Astrocyte (in vitro differentiated cells and primary cell): ENCODE measurements around the gene RNH1. TPM values are rescaled to one million over a fixed set of nuclear protein-coding genes. Genes with fewer than 3 reads are reported as not detected.

ENCODE experiments used
- DNase-seq: peaks from one replicate; pipeline ENCODE4 v3.0.0-alpha.2; 2010; ENCODE audit warnings: low read depth
- FAIRE-seq: peaks from 2 replicates; lab custom pipeline; 2011; peaks lifted over from hg19 to GRCh38; lab: Jason Lieb, UNC
- H2AFZ ChIP-seq: 2 replicates; pipeline ENCODE4 v1.6.0; 2012; ENCODE audit warnings: low read depth, low read length, inconsistent platforms
- H3K27ac ChIP-seq: 2 replicates; pipeline ENCODE4 v1.5.1; 2011; ENCODE audit warnings: low read depth, low read length, inconsistent platforms
- H3K27me3 ChIP-seq: 2 replicates; pipeline ENCODE4 v1.6.0; 2011; ENCODE audit warnings: low read length, inconsistent platforms; ENCODE audit not compliant: insufficient read depth
- H3K36me3 ChIP-seq: 2 replicates; pipeline ENCODE4 v1.5.1; 2011; ENCODE audit warnings: low read length, inconsistent platforms; ENCODE audit not compliant: insufficient read depth
- H3K4me1 ChIP-seq: 2 replicates; pipeline ENCODE4 v1.5.1; 2011; ENCODE audit warnings: low read length, inconsistent platforms; ENCODE audit not compliant: insufficient read depth
- H3K4me2 ChIP-seq: 2 replicates; pipeline ENCODE4 v1.6.0; 2012; ENCODE audit warnings: low read length, inconsistent platforms
- H3K4me3 ChIP-seq: 2 replicates; pipeline ENCODE4 v1.5.1; 2011; ENCODE audit warnings: low read depth, mild to moderate bottlenecking, low read length, inconsistent platforms; ENCODE audit not compliant: insufficient read depth
- H3K79me2 ChIP-seq: 2 replicates; pipeline ENCODE4 v1.6.0; 2012; ENCODE audit warnings: mild to moderate bottlenecking, low read length, inconsistent platforms; ENCODE audit not compliant: insufficient read depth
- H3K9ac ChIP-seq: 2 replicates; pipeline ENCODE4 v1.6.0; 2012; ENCODE audit warnings: mild to moderate bottlenecking, low read length, inconsistent platforms
- H3K9me3 ChIP-seq: 2 replicates; pipeline ENCODE4 v1.5.1; 2012; ENCODE audit warnings: low read depth, mild to moderate bottlenecking, low read length, inconsistent platforms; ENCODE audit not compliant: insufficient read depth
- H4K20me1 ChIP-seq: 2 replicates; pipeline ENCODE4 v1.6.0; 2012; ENCODE audit warnings: low read length, inconsistent platforms; ENCODE audit not compliant: insufficient read depth
- H3K27ac Mint-ChIP-seq: one replicate; pipeline ENCODE4 v1.8.0; 2021; ENCODE audit warnings: mild to moderate bottlenecking, mixed read lengths; ENCODE audit not compliant: unreplicated experiment
- H3K27me3 Mint-ChIP-seq: one replicate; pipeline ENCODE4 v1.8.0; 2021; ENCODE audit warnings: low read depth, mixed read lengths; ENCODE audit not compliant: unreplicated experiment
- H3K36me3 Mint-ChIP-seq: one replicate; pipeline ENCODE4 v1.8.0; 2021; ENCODE audit warnings: low read depth, mixed read lengths; ENCODE audit not compliant: unreplicated experiment
- H3K4me1 Mint-ChIP-seq: one replicate; pipeline ENCODE4 v1.8.0; 2021; ENCODE audit warnings: low read depth, mixed read lengths; ENCODE audit not compliant: unreplicated experiment
- H3K4me3 Mint-ChIP-seq: one replicate; pipeline ENCODE4 v1.8.0; 2021; ENCODE audit warnings: mild to moderate bottlenecking, moderate library complexity, mixed read lengths; ENCODE audit not compliant: unreplicated experiment
- H3K9me3 Mint-ChIP-seq: one replicate; pipeline ENCODE4 v1.8.0; 2021; ENCODE audit warnings: mild to moderate bottlenecking, mixed read lengths; ENCODE audit not compliant: unreplicated experiment
- EZH2 ChIP-seq: IDR thresholded peaks from 2 replicates; pipeline ENCODE4 v1.6.1; 2012; ENCODE audit warnings: mild to moderate bottlenecking, low read length, inconsistent platforms; ENCODE audit not compliant: insufficient read depth
- total RNA-seq: library from RNA; stranded (reverse); gene quantifications from 2 replicates; pipeline ENCODE4 v1.2.1, GENCODE V29; 2021
- TF ChIP-seq, protein P1 (sequence below): IDR thresholded peaks from 2 replicates; pipeline ENCODE4 v1.5.1; 2011; ENCODE audit warnings: low read depth, mild to moderate bottlenecking, inconsistent platforms, low read length, moderate library complexity; ENCODE audit not compliant: insufficient read depth

Gene RNH1
- total RNA-seq, 1 donor from 2014 or later: 117 TPM

DNA sequence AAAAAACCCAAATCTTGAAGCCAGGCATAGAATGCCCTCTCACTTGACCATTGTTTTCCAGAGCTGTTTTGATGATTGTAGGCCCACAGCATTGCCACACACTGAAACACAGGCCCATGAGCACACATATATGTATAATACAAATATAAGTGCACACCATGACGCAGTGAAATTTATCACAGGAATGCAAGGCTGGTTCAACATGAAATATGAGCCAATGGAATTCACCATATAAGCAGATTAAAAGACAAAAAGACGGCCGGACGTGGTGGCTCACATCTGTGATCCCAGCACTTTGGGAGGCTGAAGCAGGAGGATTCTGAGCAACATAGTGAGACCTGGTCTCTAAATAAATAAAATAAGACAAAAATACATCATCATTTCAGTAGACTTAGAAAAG, 9.4 kb upstream of the RNH1 start:
- H3K4me1 ChIP-seq: no peaks in the 10 kb centered on the region
- no peaks in the 10 kb centered on the region for H3K27me3 Mint-ChIP-seq
- H3K36me3 Mint-ChIP-seq: peaks cover 32% of the 10 kb centered on the region
- no peak overlapping the region for H3K9ac ChIP-seq
- no peaks in the 10 kb centered on the region for H3K79me2 ChIP-seq
- no peak for DNase-seq
- no peak for FAIRE-seq
- no peak overlapping the region for H3K27ac ChIP-seq
- no peak overlapping the region for H3K4me3 ChIP-seq
- no peaks in the 10 kb centered on the region for H3K9me3 ChIP-seq
- no peaks in the 10 kb centered on the region for H3K4me1 Mint-ChIP-seq
- no peak overlapping the region for H3K27ac Mint-ChIP-seq
- peaks cover 14% of the 10 kb centered on the region for H3K9me3 Mint-ChIP-seq
- H3K27me3 ChIP-seq: no peaks in the 10 kb centered on the region
- H4K20me1 ChIP-seq: no peaks in the 10 kb centered on the region
- H3K4me3 Mint-ChIP-seq: no peak overlapping the region
- no peak overlapping the region for H3K4me2 ChIP-seq
- H3K36me3 ChIP-seq: peaks cover 4% of the 10 kb centered on the region
- TF ChIP-seq, protein P1, sequence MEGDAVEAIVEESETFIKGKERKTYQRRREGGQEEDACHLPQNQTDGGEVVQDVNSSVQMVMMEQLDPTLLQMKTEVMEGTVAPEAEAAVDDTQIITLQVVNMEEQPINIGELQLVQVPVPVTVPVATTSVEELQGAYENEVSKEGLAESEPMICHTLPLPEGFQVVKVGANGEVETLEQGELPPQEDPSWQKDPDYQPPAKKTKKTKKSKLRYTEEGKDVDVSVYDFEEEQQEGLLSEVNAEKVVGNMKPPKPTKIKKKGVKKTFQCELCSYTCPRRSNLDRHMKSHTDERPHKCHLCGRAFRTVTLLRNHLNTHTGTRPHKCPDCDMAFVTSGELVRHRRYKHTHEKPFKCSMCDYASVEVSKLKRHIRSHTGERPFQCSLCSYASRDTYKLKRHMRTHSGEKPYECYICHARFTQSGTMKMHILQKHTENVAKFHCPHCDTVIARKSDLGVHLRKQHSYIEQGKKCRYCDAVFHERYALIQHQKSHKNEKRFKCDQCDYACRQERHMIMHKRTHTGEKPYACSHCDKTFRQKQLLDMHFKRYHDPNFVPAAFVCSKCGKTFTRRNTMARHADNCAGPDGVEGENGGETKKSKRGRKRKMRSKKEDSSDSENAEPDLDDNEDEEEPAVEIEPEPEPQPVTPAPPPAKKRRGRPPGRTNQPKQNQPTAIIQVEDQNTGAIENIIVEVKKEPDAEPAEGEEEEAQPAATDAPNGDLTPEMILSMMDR: no peak
- no peak for TF ChIP-seq EZH2
- no peak overlapping the region for H2AFZ ChIP-seq

DNA sequence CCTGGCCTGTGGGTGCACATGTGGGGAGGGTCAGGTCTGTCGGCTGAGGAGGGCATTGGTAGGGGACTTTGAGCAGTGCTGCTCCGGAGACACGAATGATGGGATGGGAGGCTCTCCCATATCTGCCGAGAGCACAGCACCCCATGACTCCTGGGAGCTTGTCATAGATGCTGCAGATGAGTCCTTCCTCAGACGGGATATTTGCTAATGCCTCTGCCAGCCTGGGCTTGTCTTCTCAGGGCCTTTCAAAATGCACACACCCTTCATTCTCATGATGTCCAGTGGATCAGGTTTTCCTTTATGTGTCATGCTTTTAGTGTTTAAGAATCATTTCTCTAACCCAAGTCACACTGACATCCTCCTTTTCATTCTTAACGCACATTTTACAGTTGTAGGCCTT, 8.1 kb upstream of the RNH1 start:
- H3K4me1 Mint-ChIP-seq: no peaks in the 10 kb centered on the region
- H3K4me2 ChIP-seq: no peak overlapping the region
- H3K9ac ChIP-seq: no peak overlapping the region
- H3K4me3 ChIP-seq: no peak overlapping the region
- no peaks in the 10 kb centered on the region for H3K4me1 ChIP-seq
- H3K27ac ChIP-seq: no peak overlapping the region
- H3K4me3 Mint-ChIP-seq: no peak overlapping the region
- no peaks in the 10 kb centered on the region for H3K9me3 ChIP-seq
- no peaks in the 10 kb centered on the region for H3K27me3 ChIP-seq
- H3K9me3 Mint-ChIP-seq: peaks cover 11% of the 10 kb centered on the region
- no peak for FAIRE-seq
- H3K79me2 ChIP-seq: no peaks in the 10 kb centered on the region
- peaks cover 6% of the 10 kb centered on the region for H3K36me3 ChIP-seq
- TF ChIP-seq, protein P1: no peak
- no peak for TF ChIP-seq EZH2
- peaks cover 29% of the 10 kb centered on the region for H3K36me3 Mint-ChIP-seq
- no peak overlapping the region for H2AFZ ChIP-seq
- H4K20me1 ChIP-seq: no peaks in the 10 kb centered on the region
- no peaks in the 10 kb centered on the region for H3K27me3 Mint-ChIP-seq
- DNase-seq: no peak
- H3K27ac Mint-ChIP-seq: no peak overlapping the region

DNA sequence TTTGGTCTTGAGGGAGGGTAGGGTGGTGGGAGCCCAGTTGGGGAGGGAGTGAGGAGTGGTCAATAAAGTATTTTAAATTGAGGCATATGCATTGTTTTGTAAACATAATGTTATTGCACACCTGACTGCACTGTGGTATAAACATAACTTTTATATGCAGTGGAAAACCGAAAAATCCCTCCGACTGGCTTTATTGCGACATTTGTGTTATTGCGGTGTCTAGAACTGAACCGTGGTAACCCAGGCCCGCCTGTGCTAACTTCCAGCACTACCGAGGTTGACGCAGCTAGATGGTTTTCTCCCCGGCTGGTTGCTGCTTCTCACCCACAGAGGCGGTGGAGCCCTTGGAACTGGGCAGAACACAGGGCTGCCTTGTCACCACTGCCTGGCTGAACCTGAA, 7.6 kb upstream of the RNH1 start:
- no peak overlapping the region for H3K4me3 ChIP-seq
- H3K27me3 ChIP-seq: no peaks in the 10 kb centered on the region
- peaks cover 3% of the 10 kb centered on the region for H3K79me2 ChIP-seq
- H3K4me2 ChIP-seq: no peak overlapping the region
- no peak overlapping the region for H3K4me3 Mint-ChIP-seq
- no peaks in the 10 kb centered on the region for H3K9me3 ChIP-seq
- H4K20me1 ChIP-seq: no peaks in the 10 kb centered on the region
- DNase-seq (no peak), FAIRE-seq (no peak)
- H3K27ac Mint-ChIP-seq: no peak overlapping the region
- H3K4me1 ChIP-seq: no peaks in the 10 kb centered on the region
- H3K36me3 Mint-ChIP-seq: peaks cover 29% of the 10 kb centered on the region
- peaks cover 6% of the 10 kb centered on the region for H3K36me3 ChIP-seq
- no peaks in the 10 kb centered on the region for H3K27me3 Mint-ChIP-seq
- no peak overlapping the region for H3K9ac ChIP-seq
- peaks cover 11% of the 10 kb centered on the region for H3K9me3 Mint-ChIP-seq
- H2AFZ ChIP-seq: no peak overlapping the region
- no peaks in the 10 kb centered on the region for H3K4me1 Mint-ChIP-seq
- TF ChIP-seq EZH2: no peak
- TF ChIP-seq, protein P1: no peak
- H3K27ac ChIP-seq: no peak overlapping the region
